Heart right ventricle (tissue), 16 donors: Measurements from ENCODE around the gene SLC38A2. TPM values are rescaled to one million over a fixed set of nuclear protein-coding genes. Genes with fewer than 3 reads are reported as not detected.

Source experiments
- ATAC-seq, 8 donors: fragments of 200-7000 bp; cut with Tn5 transposase; one replicate each; pipeline ENCODE4 v1.9.1; 2020; ENCODE audit warnings: mild to moderate bottlenecking in 8 of 8, moderate library complexity in 8 of 8, moderate number of reproducible peaks in 1 of 8
- DNase-seq, 2 donors: peaks; one replicate each; pipeline ENCODE4 v3.0.0-alpha.2; 2020
- H3K27ac ChIP-seq, 10 donors: fragments of 200-600 bp; sonication (generic) in 2 of 10; one replicate each; pipeline versions ENCODE4 v1.5.0 to v1.8.0; 2020 to 2022; ENCODE audit warnings: mild to moderate bottlenecking in 3 of 10
- H3K27me3 ChIP-seq, 7 donors: fragments of 200-600 bp; one replicate each; pipeline ENCODE4 v1.8.0; 2021 to 2022; ENCODE audit warnings: mild to moderate bottlenecking in 2 of 7
- H3K36me3 ChIP-seq, 9 donors: fragments of 200-600 bp; sonication (generic) in 1 of 9; one replicate each; pipeline versions ENCODE4 v1.5.0 to v1.8.0; 2020 to 2022; ENCODE audit warnings: mild to moderate bottlenecking in 2 of 9
- H3K4me1 ChIP-seq, 9 donors: fragments of 200-600 bp; sonication (generic) in 1 of 9; one replicate each; pipeline versions ENCODE4 v1.5.0 to v1.8.0; 2020 to 2022; ENCODE audit warnings: mild to moderate bottlenecking in 4 of 9
- H3K4me3 ChIP-seq, 10 donors: fragments of 200-600 bp; sonication (generic) in 2 of 10; one replicate each; pipeline versions ENCODE4 v1.5.0 to v1.8.0; 2020 to 2022; ENCODE audit warnings: mild to moderate bottlenecking in 7 of 10, moderate library complexity in 2 of 10
- H3K9me3 ChIP-seq, 11 donors: fragments of 200-600 bp in 10 of 11; sonication (generic) in 2 of 11; one replicate each; pipeline versions ENCODE4 v1.5.0 to v1.8.0; 2013 to 2022; ENCODE audit warnings: mild to moderate bottlenecking in 2 of 11, control low read depth in 1 of 11, moderate library complexity in 1 of 11
- WGBS, 2 donors: extraction: QIAGEN DNeasy Blood & Tissue Kit; methylation state at CpG; one replicate each; pipeline ENCODE4 v1.1.7; 2013; ENCODE audit warnings: inconsistent platforms in 1 of 2; 5-methylcytosine and 5-hydroxymethylcytosine counted together
- intact Hi-C, 10 donors: fragments of 100-400 bp; cut with DNase I; formaldehyde crosslinking; loops; one replicate each; pipeline versions ENCODE4 v1.11.1 to v1.14.2; 2022
- polyA plus RNA-seq, 2 donors: library from polyadenylated mRNA; stranded (reverse); fragments of 200-250 nt; gene quantifications; one replicate each; pipeline ENCODE4 v1.2.3, GENCODE V29; 2013
- total RNA-seq, 10 donors: library from RNA; stranded (reverse); fragmentation: NEBNext Ultra II Directional in 3 of 10; extraction: Animal tissue kit (Norgen Biotek cat#: 25700) in 3 of 10; gene quantifications; one replicate each; pipeline versions ENCODE4 v1.2.1 to v1.2.4, GENCODE V29; 2021 to 2023
- TF ChIP-seq, protein P1 (sequence below), 9 donors: fragments of 200-600 bp; sonication (generic) in 2 of 9; IDR thresholded peaks; one replicate each; pipeline versions ENCODE4 v1.5.0 to v1.8.0; 2021 to 2022; ENCODE audit warnings: antibody characterized with exemption in 9 of 9, mild to moderate bottlenecking in 5 of 9, moderate library complexity in 1 of 9
- donor health status: Arrhythmogenic right ventricular cardiomyopathy.
- donor health status: ischemic (EF 13 %, LVEDD 7.1; RV severe dilation, severe dysfunction).
- donor health status: healthy with polysubstance abuse.
- donor health status: DM: no; HTN: yes; CAD: no.
- donor health status: DM: no; HTN: no; CAD: no.
- donor health status: ischemic (EF 25% LVEDD 6.9; RV normal size, moderate dysfunction).
- donor health status: ischemic (EF 25% LVEDD 5.7; RV mildly dilated, moderate dysfunction).
- donor health status: healthy.
- donor health status: DM: yes; HTN: yes; CAD: no.
- donor health status: Ischemic cardiomyopathy.
- donor health status: ischemic (EF 35%, LVEDD 5.7; RV mildly dilated, moderate dysfunction).
- donor health status: nonischemic (EF 11% LVEDD 7.7; RV severe dilation, severe dysfunction).
- donor health status: DM: yes; HTN: yes; CAD: no.
- donor health status: PGD.
- donor health status: ischemic (EF 29% LVEDD 5.4; RV normal size, mild dysfunction).
- donor health status: nonischemic (EF 23%, LVEDD 6.1; RV moderate dilation, normal function).

The SLC38A2 gene
- total and polyA plus RNA-seq, 12 donors: 65.3 to 203 (median 107) TPM

DNA sequence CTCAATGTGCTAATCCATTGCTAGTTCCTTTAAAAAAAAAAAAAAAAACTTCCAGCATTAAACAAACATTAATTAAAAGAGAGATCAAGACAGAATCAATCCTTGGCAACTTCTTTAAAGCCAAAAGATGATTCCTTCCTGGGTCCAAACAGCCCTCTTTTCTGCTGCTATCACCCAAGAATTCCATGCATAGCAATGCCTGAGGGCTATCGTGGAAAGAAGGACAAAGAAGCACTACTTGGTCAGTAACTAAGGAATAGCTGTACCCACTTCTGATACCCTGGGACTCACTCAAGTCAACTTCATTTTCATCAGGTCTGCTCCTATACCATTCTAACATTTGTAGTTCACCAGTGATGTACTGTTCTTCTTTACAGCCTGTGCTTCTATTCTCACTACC is 51.8 kb downstream of the SLC38A2 start:
- Histone ChIP-seq H3K36me3 (no peaks in the 10 kb centered on the region), H3K27me3 (peaks cover 0 to 3% (median 0%) of the 10 kb centered on the region in 7 donors), H3K4me3 (no peak overlapping the region), H3K27ac (no peak overlapping the region), H3K9me3 (peaks cover 0 to 26% (median 5%) of the 10 kb centered on the region in 11 donors), H3K4me1 (no peaks in the 10 kb centered on the region)
- 31 to 58% methylated on average over 1 of the region's 1 CpG for WGBS, 2 donors
- TF ChIP-seq, protein P1, sequence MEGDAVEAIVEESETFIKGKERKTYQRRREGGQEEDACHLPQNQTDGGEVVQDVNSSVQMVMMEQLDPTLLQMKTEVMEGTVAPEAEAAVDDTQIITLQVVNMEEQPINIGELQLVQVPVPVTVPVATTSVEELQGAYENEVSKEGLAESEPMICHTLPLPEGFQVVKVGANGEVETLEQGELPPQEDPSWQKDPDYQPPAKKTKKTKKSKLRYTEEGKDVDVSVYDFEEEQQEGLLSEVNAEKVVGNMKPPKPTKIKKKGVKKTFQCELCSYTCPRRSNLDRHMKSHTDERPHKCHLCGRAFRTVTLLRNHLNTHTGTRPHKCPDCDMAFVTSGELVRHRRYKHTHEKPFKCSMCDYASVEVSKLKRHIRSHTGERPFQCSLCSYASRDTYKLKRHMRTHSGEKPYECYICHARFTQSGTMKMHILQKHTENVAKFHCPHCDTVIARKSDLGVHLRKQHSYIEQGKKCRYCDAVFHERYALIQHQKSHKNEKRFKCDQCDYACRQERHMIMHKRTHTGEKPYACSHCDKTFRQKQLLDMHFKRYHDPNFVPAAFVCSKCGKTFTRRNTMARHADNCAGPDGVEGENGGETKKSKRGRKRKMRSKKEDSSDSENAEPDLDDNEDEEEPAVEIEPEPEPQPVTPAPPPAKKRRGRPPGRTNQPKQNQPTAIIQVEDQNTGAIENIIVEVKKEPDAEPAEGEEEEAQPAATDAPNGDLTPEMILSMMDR (IDR thresholded peaks at IDR 0.05): no peak
- DNase-seq: no peak
- no peak for ATAC-seq
- intact Hi-C loops: no loop called here

DNA sequence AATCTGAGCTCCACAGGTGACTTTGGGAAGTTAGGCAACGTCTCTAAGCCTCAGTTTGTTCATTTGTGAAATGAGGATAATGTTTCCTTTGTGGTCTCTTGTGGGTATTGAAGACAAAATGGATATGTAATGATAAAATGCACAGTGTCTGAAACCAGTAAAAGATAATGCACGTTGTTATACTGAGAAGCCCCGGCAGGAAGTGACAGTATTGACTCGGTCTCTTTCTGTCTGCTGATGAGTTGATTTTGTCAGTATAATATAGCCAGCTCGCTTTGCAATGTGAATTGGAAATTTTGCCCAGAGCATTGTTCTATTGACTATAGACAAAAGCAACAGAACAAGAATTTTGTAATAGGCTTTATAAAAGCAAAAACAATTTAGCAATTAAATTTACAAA is 54.5 kb downstream of the SLC38A2 start:
- DNase-seq: no peak
- no peaks in the 10 kb centered on the region for H3K36me3 ChIP-seq
- ATAC-seq: no peak
- WGBS, 2 donors: 64% methylated on average over 5 of the region's 5 CpGs
- peaks cover 0 to 3% (median 0%) of the 10 kb centered on the region in 7 donors for H3K27me3 ChIP-seq
- no peak overlapping the region for H3K4me3 ChIP-seq
- peaks cover 0 to 13% (median 6%) of the 10 kb centered on the region in 11 donors for H3K9me3 ChIP-seq
- no peak overlapping the region for H3K27ac ChIP-seq
- intact Hi-C loops: no loop called here
- H3K4me1 ChIP-seq: no peaks in the 10 kb centered on the region
- TF ChIP-seq, protein P1 (IDR thresholded peaks at IDR 0.05): no peak

Other genes starting within 250 kb of the SLC38A2 start
- 100 to 1,000 TPM; 120 to 221 (median 142) TPM for gene SLC38A1, start 103.7 kb downstream of the SLC38A2 start, total RNA-seq
- gene SLC38A1, start 103.7 kb downstream of the SLC38A2 start, polyA plus RNA-seq: 10 to 100 TPM; 32.0 to 71.5 TPM